A673 (cell line): ENCODE results near the gene MPHOSPH6.

Source experiments
- CTCF ChIP-seq: fragments of 300-800, 200-600 bp; sonication (generic); conservative IDR thresholded peaks from 2 replicates; pipeline ENCODE4 v1.5.1; 2017; ENCODE audit warnings: low read depth, mild to moderate bottlenecking, antibody characterized with exemption, low read length, moderate library complexity, mixed read lengths
- EZH2 ChIP-seq: fragments of 200-600 bp; sonication (generic); IDR thresholded peaks from 2 replicates; pipeline ENCODE4 v1.6.1; 2017; ENCODE audit warnings: borderline replicate concordance, low read depth, mild to moderate bottlenecking, mixed read lengths, antibody characterized with exemption, low read length; ENCODE audit not compliant: poor library complexity, severe bottlenecking

DNA sequence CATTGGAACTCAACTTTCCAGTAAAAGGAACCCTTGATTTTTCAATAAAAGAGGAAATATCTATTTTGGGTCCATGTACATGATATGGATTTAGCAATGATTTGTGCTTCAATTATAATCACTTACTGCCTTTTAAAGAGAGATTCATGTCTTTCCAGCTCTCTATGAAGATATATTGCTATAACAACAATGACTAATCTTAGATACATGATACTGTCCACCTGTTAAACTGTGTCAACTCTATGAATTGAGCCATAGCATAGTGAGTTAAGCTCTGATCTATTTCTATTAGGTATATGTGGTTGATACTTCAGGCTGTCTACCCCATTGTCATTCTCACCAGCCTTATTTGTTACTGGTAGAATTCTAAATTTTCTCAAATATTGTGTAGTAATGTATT is 15.0 kb upstream of the MPHOSPH6 start:
- no peak for TF ChIP-seq EZH2
- no peak for TF ChIP-seq CTCF
